ENCODE results near the gene SIT1. TPM values are rescaled to one million over a fixed set of nuclear protein-coding genes. Genes with fewer than 3 reads are reported as not detected.

Gene SIT1
- polyA plus RNA-seq, 1 donor (not counting 4 experiments of a cell fraction or from before 2014, with no cell fraction given): not detected

DNA sequence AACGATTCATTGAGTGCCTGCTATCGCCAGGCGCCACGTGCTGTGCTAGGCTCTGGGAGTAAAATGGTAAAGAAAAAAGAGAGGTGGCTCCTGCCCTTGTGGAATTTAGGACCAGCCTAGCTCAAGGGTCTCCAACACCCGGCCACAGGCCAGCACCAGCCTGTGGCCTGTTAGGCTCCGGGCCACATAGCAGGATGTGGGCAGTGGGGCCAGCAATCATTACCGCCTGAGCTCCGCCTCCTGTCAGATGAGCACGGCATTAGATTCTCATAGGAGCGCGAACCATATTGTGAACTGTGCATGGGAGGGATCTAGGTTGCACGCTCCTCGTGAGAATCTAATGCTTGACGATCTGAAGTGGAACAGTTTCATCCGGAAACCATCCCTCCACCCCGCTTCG, 5.6 kb upstream of the SIT1 start:
- TF ChIP-seq CTCF (optimal IDR thresholded peaks at IDR 0.05 in 1 of 3, IDR thresholded peaks at IDR 0.05 in 1 of 3, conservative IDR thresholded peaks at IDR 0.05 in 1 of 3; ENCODE audit: extremely low read depth in 1 of 3, insufficient read depth in 2 of 3, low read length in 3 of 3) (no peak), EZH2 (IDR thresholded peaks at IDR 0.05; ENCODE audit: low read length) (no peak)
- no peak overlapping the region for H2AFZ ChIP-seq (ENCODE audit: control insufficient read depth, low read length)
- no peaks in the 10 kb centered on the region for H3K9me1 ChIP-seq (ENCODE audit: control insufficient read depth, extremely low read depth, insufficient read depth, low read length)
- H3K27me3 ChIP-seq (ENCODE audit: control insufficient read depth, extremely low read depth, insufficient read depth, low read length): peaks cover 3% of the 10 kb centered on the region
- H4K20me1 ChIP-seq (ENCODE audit: control insufficient read depth, extremely low read depth, insufficient read depth, low read length): no peaks in the 10 kb centered on the region
- no peak for DNase-seq (ENCODE audit: low read depth, low spot score)
- H3K4me2 ChIP-seq (ENCODE audit: control insufficient read depth, extremely low read depth, insufficient read depth, low read depth, low read length): no peak overlapping the region
- no peak overlapping the region for H3K27ac ChIP-seq (ENCODE audit: control insufficient read depth, insufficient read depth, low read length)
- peaks cover 0 to 1% of the 10 kb centered on the region in 2 experiments for H3K36me3 ChIP-seq (ENCODE audit: control insufficient read depth in 2 of 2, extremely low read depth in 1 of 2, insufficient read depth in 2 of 2, low read length in 2 of 2)
- no peaks in the 10 kb centered on the region for H3K9me3 ChIP-seq (ENCODE audit: control insufficient read depth, low read depth, low read length)
- FAIRE-seq: no peak
- dilution Hi-C loops (cut with MboI; ENCODE audit: extremely low pct_ligation_motif_present, low sequenced_read_pairs): no loop called here
- no peak overlapping the region for H3K9ac ChIP-seq (ENCODE audit: control insufficient read depth, extremely low read depth, insufficient read depth, low read length)
- H3K79me2 ChIP-seq (ENCODE audit: control insufficient read depth, insufficient read depth, low read length): peaks cover 2% of the 10 kb centered on the region
- peaks cover 13% of the 10 kb centered on the region for H3K4me1 ChIP-seq (ENCODE audit: control insufficient read depth, extremely low read depth, insufficient read depth, low read length)
- H3K4me3 ChIP-seq (ENCODE audit: control insufficient read depth in 2 of 3, extremely low read depth in 1 of 3, insufficient read depth in 2 of 3, low read depth in 1 of 3, low read length in 3 of 3): no peak overlapping the region

DNA sequence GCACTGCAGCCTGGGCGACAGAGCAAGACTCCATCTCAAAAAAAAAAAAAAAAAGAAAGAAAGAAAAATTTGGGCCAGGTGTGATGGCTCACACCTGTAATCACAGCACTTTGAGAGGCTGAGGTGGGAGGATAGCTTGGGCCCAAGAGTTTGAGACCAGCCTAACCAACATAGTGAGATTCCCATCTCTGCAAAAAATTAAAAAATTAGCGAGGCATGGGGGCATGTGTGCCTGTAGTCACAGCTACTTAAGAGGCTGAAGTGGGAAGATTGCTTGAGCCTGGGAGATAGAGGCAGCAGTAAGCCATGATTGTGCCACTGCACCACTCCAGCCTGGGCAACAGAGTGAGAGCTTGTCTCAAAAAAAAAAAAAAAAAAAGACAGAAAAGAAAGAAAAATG, 2.9 kb upstream of the SIT1 start:
- Histone ChIP-seq H3K36me3 (ENCODE audit: control insufficient read depth in 2 of 2, extremely low read depth in 1 of 2, insufficient read depth in 2 of 2, low read length in 2 of 2) (no peaks in the 10 kb centered on the region), H3K9ac (ENCODE audit: control insufficient read depth, extremely low read depth, insufficient read depth, low read length) (no peak overlapping the region), H3K4me2 (ENCODE audit: control insufficient read depth, extremely low read depth, insufficient read depth, low read depth, low read length) (no peak overlapping the region), H3K4me3 (ENCODE audit: control insufficient read depth in 2 of 3, extremely low read depth in 1 of 3, insufficient read depth in 2 of 3, low read depth in 1 of 3, low read length in 3 of 3) (no peak overlapping the region), H4K20me1 (ENCODE audit: control insufficient read depth, extremely low read depth, insufficient read depth, low read length) (no peaks in the 10 kb centered on the region), H3K79me2 (ENCODE audit: control insufficient read depth, insufficient read depth, low read length) (no peaks in the 10 kb centered on the region), H3K27ac (ENCODE audit: control insufficient read depth, insufficient read depth, low read length) (no peak overlapping the region), H3K9me1 (ENCODE audit: control insufficient read depth, extremely low read depth, insufficient read depth, low read length) (no peaks in the 10 kb centered on the region), H3K9me3 (ENCODE audit: control insufficient read depth, low read depth, low read length) (no peaks in the 10 kb centered on the region), H3K4me1 (ENCODE audit: control insufficient read depth, extremely low read depth, insufficient read depth, low read length) (peaks cover 10% of the 10 kb centered on the region), H2AFZ (ENCODE audit: control insufficient read depth, low read length) (no peak overlapping the region), H3K27me3 (ENCODE audit: control insufficient read depth, extremely low read depth, insufficient read depth, low read length) (peaks cover 3% of the 10 kb centered on the region)
- dilution Hi-C loops (cut with MboI; ENCODE audit: extremely low pct_ligation_motif_present, low sequenced_read_pairs): no loop called here
- no peak for DNase-seq (ENCODE audit: low read depth, low spot score)
- no peak for FAIRE-seq
- TF ChIP-seq CTCF (optimal IDR thresholded peaks at IDR 0.05 in 1 of 3, IDR thresholded peaks at IDR 0.05 in 1 of 3, conservative IDR thresholded peaks at IDR 0.05 in 1 of 3; ENCODE audit: extremely low read depth in 1 of 3, insufficient read depth in 2 of 3, low read length in 3 of 3) (no peak), EZH2 (IDR thresholded peaks at IDR 0.05; ENCODE audit: low read length) (no peak)
